ENCODE results near the gene STAT6. TPM values are rescaled to one million over a fixed set of nuclear protein-coding genes. Genes with fewer than 3 reads are reported as not detected.

Gene STAT6
- polyA plus RNA-seq, 1 donor (not counting 4 experiments of a cell fraction or from before 2014, with no cell fraction given): 113 TPM

DNA sequence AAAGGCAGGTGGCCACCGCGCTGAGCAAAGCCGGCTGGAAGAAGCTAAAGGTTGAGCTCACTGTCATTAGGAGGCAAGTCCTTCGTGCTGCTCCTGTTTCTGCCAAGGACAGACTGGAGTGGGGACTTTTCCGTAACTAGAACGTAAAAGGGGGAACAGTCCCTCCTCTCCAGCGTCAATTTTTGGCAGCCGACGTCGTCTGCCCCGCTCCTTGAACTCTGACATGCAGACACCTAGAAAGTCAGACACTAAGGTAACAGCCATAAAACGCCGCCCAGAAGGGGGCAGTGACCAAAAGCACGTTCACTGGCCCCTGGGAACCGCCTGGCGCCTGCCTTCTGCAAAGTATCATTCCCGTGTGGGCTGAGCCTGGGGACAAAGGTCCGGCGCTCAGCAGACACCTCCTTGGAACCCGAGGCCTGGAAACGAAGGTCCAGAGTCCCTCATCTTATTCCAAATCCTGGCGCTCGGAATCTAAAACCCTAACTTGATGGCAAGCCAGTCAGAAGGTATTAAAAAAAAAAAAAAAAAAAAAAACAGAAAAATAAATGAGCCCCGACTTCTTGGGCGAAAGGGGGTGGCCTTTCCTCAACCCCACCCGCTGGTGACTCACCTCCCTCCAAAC is 16.1 kb upstream of the STAT6 start:
- DNase-seq (ENCODE audit: low read depth, low spot score): no peak
- no peak overlapping the region for H3K27ac ChIP-seq (ENCODE audit: control insufficient read depth, insufficient read depth, low read length)

DNA sequence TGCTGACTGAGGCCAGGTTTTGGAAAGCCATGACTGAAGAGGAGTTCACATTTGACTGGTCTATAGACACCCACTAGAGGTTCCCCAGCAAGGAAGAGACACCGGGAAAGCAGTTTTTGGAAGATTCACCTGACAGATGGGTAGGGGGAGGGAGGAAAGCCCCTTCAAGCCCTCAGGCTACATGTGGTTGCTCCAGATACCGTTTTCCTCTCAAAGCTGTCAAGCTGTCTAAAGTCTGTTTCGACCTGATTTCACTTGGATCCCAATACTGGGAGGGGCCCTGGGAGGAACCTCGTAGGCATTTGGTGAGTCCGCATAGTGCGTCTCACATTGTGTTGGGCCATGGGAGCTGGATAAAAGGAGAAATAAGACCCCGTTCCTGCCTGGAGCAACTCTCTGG is 15.4 kb upstream of the STAT6 start:
- TF ChIP-seq CTCF (optimal IDR thresholded peaks at IDR 0.05 in 1 of 3, IDR thresholded peaks at IDR 0.05 in 1 of 3, conservative IDR thresholded peaks at IDR 0.05 in 1 of 3; ENCODE audit: extremely low read depth in 1 of 3, insufficient read depth in 2 of 3, low read length in 3 of 3) (no peak), EZH2 (IDR thresholded peaks at IDR 0.05; ENCODE audit: low read length) (no peak)
- FAIRE-seq (no peak), DNase-seq (ENCODE audit: low read depth, low spot score) (no peak)
- no peaks in the 10 kb centered on the region for H4K20me1 ChIP-seq (ENCODE audit: control insufficient read depth, extremely low read depth, insufficient read depth, low read length)
- no peaks in the 10 kb centered on the region for H3K36me3 ChIP-seq (ENCODE audit: control insufficient read depth in 2 of 2, extremely low read depth in 1 of 2, insufficient read depth in 2 of 2, low read length in 2 of 2)
- dilution Hi-C loops (cut with MboI; ENCODE audit: extremely low pct_ligation_motif_present, low sequenced_read_pairs): no loop called here
- no peaks in the 10 kb centered on the region for H3K9me1 ChIP-seq (ENCODE audit: control insufficient read depth, extremely low read depth, insufficient read depth, low read length)
- H3K4me3 ChIP-seq (ENCODE audit: control insufficient read depth in 2 of 3, extremely low read depth in 1 of 3, insufficient read depth in 2 of 3, low read depth in 1 of 3, low read length in 3 of 3): no peak overlapping the region
- no peak overlapping the region for H3K9ac ChIP-seq (ENCODE audit: control insufficient read depth, extremely low read depth, insufficient read depth, low read length)
- no peaks in the 10 kb centered on the region for H3K27me3 ChIP-seq (ENCODE audit: control insufficient read depth, extremely low read depth, insufficient read depth, low read length)
- H3K9me3 ChIP-seq (ENCODE audit: control insufficient read depth, low read depth, low read length): no peaks in the 10 kb centered on the region
- H3K79me2 ChIP-seq (ENCODE audit: control insufficient read depth, insufficient read depth, low read length): no peaks in the 10 kb centered on the region
- H3K4me1 ChIP-seq (ENCODE audit: control insufficient read depth, extremely low read depth, insufficient read depth, low read length): peaks cover 16% of the 10 kb centered on the region
- H2AFZ ChIP-seq (ENCODE audit: control insufficient read depth, low read length): no peak overlapping the region
- H3K4me2 ChIP-seq (ENCODE audit: control insufficient read depth, extremely low read depth, insufficient read depth, low read depth, low read length): peak overlapping the region; percentile 93
- no peak overlapping the region for H3K27ac ChIP-seq (ENCODE audit: control insufficient read depth, insufficient read depth, low read length)

More for the DNA sequence above, 16.1 kb upstream of the STAT6 start:
- H3K9ac ChIP-seq (ENCODE audit: control insufficient read depth, extremely low read depth, insufficient read depth, low read length): peak overlapping the region; percentile 82
- peaks cover 16% of the 10 kb centered on the region for H3K4me1 ChIP-seq (ENCODE audit: control insufficient read depth, extremely low read depth, insufficient read depth, low read length)
- peak overlapping the region; percentile 69 to 90 (median 83) for H3K4me3 ChIP-seq (ENCODE audit: control insufficient read depth in 2 of 3, extremely low read depth in 1 of 3, insufficient read depth in 2 of 3, low read depth in 1 of 3, low read length in 3 of 3)
- TF ChIP-seq EZH2 (IDR thresholded peaks at IDR 0.05; ENCODE audit: low read length) (no peak), CTCF (optimal IDR thresholded peaks at IDR 0.05 in 1 of 3, IDR thresholded peaks at IDR 0.05 in 1 of 3, conservative IDR thresholded peaks at IDR 0.05 in 1 of 3; ENCODE audit: extremely low read depth in 1 of 3, insufficient read depth in 2 of 3, low read length in 3 of 3) (peak; percentile 18 to 47 (median 21))
- no peak for FAIRE-seq
- no peaks in the 10 kb centered on the region for H3K9me3 ChIP-seq (ENCODE audit: control insufficient read depth, low read depth, low read length)
- H3K4me2 ChIP-seq (ENCODE audit: control insufficient read depth, extremely low read depth, insufficient read depth, low read depth, low read length): peak overlapping the region; percentile 93
- H3K36me3 ChIP-seq (ENCODE audit: control insufficient read depth in 2 of 2, extremely low read depth in 1 of 2, insufficient read depth in 2 of 2, low read length in 2 of 2): no peaks in the 10 kb centered on the region
- dilution Hi-C loops (cut with MboI; ENCODE audit: extremely low pct_ligation_motif_present, low sequenced_read_pairs): no loop called here
- no peaks in the 10 kb centered on the region for H3K27me3 ChIP-seq (ENCODE audit: control insufficient read depth, extremely low read depth, insufficient read depth, low read length)
- no peaks in the 10 kb centered on the region for H4K20me1 ChIP-seq (ENCODE audit: control insufficient read depth, extremely low read depth, insufficient read depth, low read length)
- no peaks in the 10 kb centered on the region for H3K9me1 ChIP-seq (ENCODE audit: control insufficient read depth, extremely low read depth, insufficient read depth, low read length)
- H2AFZ ChIP-seq (ENCODE audit: control insufficient read depth, low read length): peak overlapping the region; percentile 19
- no peaks in the 10 kb centered on the region for H3K79me2 ChIP-seq (ENCODE audit: control insufficient read depth, insufficient read depth, low read length)

All from keratinocyte (primary cell).